ENCODE data around the gene AKT2. TPM values are rescaled to one million over a fixed set of nuclear protein-coding genes. Genes with fewer than 3 reads are reported as not detected.

AKT2 gene
- total RNA-seq, 1 donor from 2014 or later = 89.8 TPM

DNA sequence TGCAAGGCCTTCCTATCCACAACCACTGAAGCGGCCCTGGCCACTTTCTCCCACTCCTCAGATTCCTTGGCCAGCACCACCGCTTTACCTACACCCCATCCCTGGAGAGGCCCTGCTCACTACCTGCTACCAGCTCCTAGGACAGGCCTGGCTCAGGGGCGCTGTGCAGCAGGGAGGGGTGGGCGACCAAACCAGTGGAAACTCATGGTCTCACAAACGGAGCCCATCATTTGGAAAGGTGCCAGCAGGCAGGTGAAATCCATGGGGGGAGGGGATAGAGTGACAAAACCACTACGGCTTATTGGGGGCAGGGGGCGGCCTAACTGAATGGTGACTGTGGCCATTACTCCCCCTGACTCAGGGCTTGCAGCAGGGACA is 35.4 kb upstream of the AKT2 start:
- Mint-ChIP-seq H3K9me3 (ENCODE audit: unreplicated experiment) (no peaks in the 10 kb centered on the region), H3K4me1 (ENCODE audit: unreplicated experiment) (no peaks in the 10 kb centered on the region), H3K4me3 (ENCODE audit: unreplicated experiment) (no peak overlapping the region), H3K27me3 (ENCODE audit: unreplicated experiment) (peaks cover 5% of the 10 kb centered on the region), H3K36me3 (ENCODE audit: low read depth, unreplicated experiment) (peaks cover 31% of the 10 kb centered on the region), H3K27ac (ENCODE audit: unreplicated experiment) (no peak overlapping the region)
- DNase-seq (ENCODE audit: low spot score) = no peak
- TF ChIP-seq, protein P1, sequence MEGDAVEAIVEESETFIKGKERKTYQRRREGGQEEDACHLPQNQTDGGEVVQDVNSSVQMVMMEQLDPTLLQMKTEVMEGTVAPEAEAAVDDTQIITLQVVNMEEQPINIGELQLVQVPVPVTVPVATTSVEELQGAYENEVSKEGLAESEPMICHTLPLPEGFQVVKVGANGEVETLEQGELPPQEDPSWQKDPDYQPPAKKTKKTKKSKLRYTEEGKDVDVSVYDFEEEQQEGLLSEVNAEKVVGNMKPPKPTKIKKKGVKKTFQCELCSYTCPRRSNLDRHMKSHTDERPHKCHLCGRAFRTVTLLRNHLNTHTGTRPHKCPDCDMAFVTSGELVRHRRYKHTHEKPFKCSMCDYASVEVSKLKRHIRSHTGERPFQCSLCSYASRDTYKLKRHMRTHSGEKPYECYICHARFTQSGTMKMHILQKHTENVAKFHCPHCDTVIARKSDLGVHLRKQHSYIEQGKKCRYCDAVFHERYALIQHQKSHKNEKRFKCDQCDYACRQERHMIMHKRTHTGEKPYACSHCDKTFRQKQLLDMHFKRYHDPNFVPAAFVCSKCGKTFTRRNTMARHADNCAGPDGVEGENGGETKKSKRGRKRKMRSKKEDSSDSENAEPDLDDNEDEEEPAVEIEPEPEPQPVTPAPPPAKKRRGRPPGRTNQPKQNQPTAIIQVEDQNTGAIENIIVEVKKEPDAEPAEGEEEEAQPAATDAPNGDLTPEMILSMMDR (IDR thresholded peaks at IDR 0.05; ENCODE audit: unreplicated experiment) = no peak

DNA sequence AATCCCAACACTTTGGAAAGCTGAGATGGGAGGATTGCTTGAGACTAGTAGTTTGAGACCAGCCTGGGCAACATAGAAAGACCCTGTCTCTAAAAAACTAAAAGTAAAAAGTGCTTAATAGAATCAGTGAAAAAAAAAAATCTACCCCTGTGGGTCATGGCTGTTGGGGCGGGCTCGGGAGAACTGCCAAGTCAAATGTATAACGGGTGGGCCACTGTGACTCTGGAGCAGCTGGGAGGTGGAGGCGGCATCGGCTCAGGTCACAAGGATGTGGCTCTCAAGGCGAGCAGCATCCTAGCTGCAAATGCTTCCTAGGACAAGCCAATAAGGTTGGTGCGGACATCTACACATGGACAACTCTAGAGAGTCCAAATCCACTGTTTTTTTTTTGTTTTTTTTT is 32.2 kb upstream of the AKT2 start:
- no peaks in the 10 kb centered on the region for H3K9me3 Mint-ChIP-seq (ENCODE audit: unreplicated experiment)
- TF ChIP-seq, protein P1 (IDR thresholded peaks at IDR 0.05; ENCODE audit: unreplicated experiment) = no peak
- no peak for DNase-seq (ENCODE audit: low spot score)
- H3K36me3 Mint-ChIP-seq (ENCODE audit: low read depth, unreplicated experiment) = peaks cover 12% of the 10 kb centered on the region
- no peak overlapping the region for H3K4me3 Mint-ChIP-seq (ENCODE audit: unreplicated experiment)
- H3K4me1 Mint-ChIP-seq (ENCODE audit: unreplicated experiment) = no peaks in the 10 kb centered on the region
- peaks cover 2% of the 10 kb centered on the region for H3K27me3 Mint-ChIP-seq (ENCODE audit: unreplicated experiment)
- H3K27ac Mint-ChIP-seq (ENCODE audit: unreplicated experiment) = no peak overlapping the region

DNA sequence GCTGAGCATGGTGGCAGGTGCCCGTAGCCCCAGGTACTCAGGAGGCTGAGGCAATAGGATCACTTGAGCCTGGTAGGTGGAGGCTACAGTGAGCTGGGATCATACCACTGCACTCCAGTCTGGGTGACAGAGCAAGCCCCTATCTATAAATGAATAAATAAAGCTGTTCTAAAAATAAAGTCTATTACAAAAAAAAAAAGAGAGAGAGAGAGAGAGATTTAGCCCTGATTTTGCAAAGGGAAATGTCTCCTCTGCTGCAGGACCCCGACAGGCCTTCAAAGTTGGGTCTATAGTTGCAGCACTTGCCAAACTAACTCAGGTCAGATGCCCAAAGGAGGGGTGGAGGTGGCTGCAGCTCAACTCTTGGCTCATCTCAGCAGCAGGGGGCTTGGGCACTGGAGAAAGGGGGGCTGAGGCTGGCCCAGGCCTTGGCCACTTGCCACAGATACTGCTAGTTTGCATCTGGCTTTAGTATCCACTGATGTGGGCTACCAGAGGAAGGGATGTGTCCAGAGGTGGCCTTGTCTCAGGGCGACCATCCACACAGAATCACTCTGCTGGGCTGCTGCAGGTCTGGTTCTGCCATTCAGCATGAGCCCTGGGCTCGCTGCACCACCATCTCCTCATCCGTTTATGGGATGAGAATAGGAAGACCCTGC is 30.8 kb upstream of the AKT2 start:
- Mint-ChIP-seq H3K4me1 (ENCODE audit: unreplicated experiment) (no peaks in the 10 kb centered on the region), H3K27me3 (ENCODE audit: unreplicated experiment) (peaks cover 2% of the 10 kb centered on the region), H3K9me3 (ENCODE audit: unreplicated experiment) (no peaks in the 10 kb centered on the region), H3K36me3 (ENCODE audit: low read depth, unreplicated experiment) (peaks cover 11% of the 10 kb centered on the region), H3K27ac (ENCODE audit: unreplicated experiment) (no peak overlapping the region), H3K4me3 (ENCODE audit: unreplicated experiment) (no peak overlapping the region)
- DNase-seq (ENCODE audit: low spot score) = no peak
- TF ChIP-seq, protein P1 (IDR thresholded peaks at IDR 0.05; ENCODE audit: unreplicated experiment) = no peak

DNA sequence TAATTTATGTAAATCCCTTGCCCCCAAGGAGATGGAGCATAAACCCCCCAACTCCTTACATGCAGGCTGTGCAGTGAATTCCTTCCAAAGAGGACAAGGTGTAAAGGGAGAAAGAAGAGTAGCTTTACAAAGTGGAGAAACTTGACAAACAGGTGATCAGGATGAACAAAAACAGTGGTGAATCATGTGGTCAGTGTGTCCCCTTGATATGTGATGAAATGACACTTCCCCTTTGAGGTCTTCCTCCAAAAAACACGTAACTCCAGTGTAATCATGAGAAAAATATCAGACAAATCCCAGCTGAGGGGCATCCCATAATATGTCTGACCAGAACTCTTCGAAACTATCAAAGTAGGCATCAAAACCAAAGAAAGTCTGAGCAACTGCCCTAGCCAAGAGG is 29.5 kb upstream of the AKT2 start:
- Mint-ChIP-seq H3K4me1 (ENCODE audit: unreplicated experiment) (no peaks in the 10 kb centered on the region), H3K36me3 (ENCODE audit: low read depth, unreplicated experiment) (peaks cover 7% of the 10 kb centered on the region), H3K4me3 (ENCODE audit: unreplicated experiment) (no peak overlapping the region), H3K9me3 (ENCODE audit: unreplicated experiment) (no peaks in the 10 kb centered on the region), H3K27ac (ENCODE audit: unreplicated experiment) (no peak overlapping the region), H3K27me3 (ENCODE audit: unreplicated experiment) (no peaks in the 10 kb centered on the region)
- TF ChIP-seq, protein P1 (IDR thresholded peaks at IDR 0.05; ENCODE audit: unreplicated experiment) = no peak
- no peak for DNase-seq (ENCODE audit: low spot score)

DNA sequence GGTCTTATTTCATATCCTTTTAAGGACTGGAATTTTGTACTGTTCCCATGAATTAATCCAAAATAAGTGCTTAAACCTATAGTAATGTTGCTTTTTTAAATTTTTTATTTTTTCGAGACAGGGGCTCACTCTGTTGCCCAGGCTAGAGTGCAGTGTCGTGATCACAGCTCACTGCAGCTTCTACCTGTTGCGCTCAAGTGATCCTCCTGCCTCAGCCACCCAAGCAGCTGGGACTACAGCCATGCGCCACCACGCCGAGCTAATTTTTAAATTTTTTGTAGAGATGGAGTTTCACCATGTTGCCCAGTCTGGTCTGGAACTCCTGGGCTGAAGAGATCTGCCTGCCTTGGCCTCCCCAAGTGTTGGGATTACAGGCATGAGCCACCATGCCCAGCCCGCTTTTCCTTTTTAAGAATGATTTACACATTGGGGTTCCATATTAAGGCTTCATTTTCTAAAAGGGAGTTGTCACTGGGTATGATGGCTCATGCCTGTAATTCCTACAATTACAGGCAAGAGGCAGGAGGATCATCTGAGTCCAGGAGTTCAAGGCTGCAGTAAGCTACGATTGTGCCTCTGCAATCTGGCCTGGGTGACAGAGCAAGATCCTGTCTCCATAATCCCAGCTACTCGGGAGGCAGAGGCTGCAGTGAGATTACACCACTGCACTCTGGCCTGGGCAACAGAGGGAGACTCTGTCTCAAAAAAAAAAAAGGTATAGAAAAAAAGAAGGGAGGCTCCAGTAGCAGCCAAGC is 28.3 kb upstream of the AKT2 start:
- TF ChIP-seq, protein P1 (IDR thresholded peaks at IDR 0.05; ENCODE audit: unreplicated experiment) = no peak
- Mint-ChIP-seq H3K27ac (ENCODE audit: unreplicated experiment) (no peak overlapping the region), H3K4me3 (ENCODE audit: unreplicated experiment) (no peak overlapping the region), H3K9me3 (ENCODE audit: unreplicated experiment) (no peaks in the 10 kb centered on the region), H3K27me3 (ENCODE audit: unreplicated experiment) (no peaks in the 10 kb centered on the region), H3K36me3 (ENCODE audit: low read depth, unreplicated experiment) (peaks cover 4% of the 10 kb centered on the region), H3K4me1 (ENCODE audit: unreplicated experiment) (no peaks in the 10 kb centered on the region)
- no peak for DNase-seq (ENCODE audit: low spot score)

All from endothelial cell (in vitro differentiated cells).